Peyer's patch (tissue), 4 donors: ENCODE data around the gene WWOX.

ENCODE experiments used
- POLR2A ChIP-seq, 2 donors: fragments of 450-650 bp; IDR thresholded peaks; one replicate each; pipeline ENCODE4 v1.5.1; 2017; ENCODE audit warnings: antibody characterized with exemption in 2 of 2, mild to moderate bottlenecking in 2 of 2, moderate library complexity in 2 of 2
- TF ChIP-seq, protein P1 (sequence below), 6 experiments: fragments of 450-650 bp in 4 of 6; fragments of 200-600 bp in 2 of 6; sonication (generic) in 1 of 6; IDR thresholded peaks; one replicate each; pipeline ENCODE4 v1.5.1; 2017 to 2019; ENCODE audit warnings: antibody characterized with exemption in 6 of 6, mild to moderate bottlenecking in 3 of 6, moderate library complexity in 1 of 6

DNA sequence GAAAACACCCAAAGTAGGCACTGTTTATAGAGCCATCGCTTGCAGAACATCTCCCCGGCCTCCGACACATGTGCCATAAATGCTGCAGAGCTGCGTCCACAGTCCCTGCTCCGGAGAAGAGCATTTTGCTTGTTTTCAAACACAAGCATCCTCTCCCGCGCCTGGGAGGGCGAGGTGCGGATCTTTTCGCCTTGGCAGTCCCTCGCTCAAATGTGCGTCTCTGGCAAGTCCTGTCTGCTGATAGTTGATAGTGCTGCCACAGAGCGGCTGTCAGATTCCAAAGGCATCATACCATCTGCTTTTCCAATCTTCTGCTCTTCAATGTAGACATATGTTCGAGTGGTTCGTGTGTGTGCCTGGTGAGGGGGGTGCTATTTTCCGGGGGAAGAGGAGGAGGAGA is 897.3 kb downstream of the WWOX start:
- TF ChIP-seq, protein P1, sequence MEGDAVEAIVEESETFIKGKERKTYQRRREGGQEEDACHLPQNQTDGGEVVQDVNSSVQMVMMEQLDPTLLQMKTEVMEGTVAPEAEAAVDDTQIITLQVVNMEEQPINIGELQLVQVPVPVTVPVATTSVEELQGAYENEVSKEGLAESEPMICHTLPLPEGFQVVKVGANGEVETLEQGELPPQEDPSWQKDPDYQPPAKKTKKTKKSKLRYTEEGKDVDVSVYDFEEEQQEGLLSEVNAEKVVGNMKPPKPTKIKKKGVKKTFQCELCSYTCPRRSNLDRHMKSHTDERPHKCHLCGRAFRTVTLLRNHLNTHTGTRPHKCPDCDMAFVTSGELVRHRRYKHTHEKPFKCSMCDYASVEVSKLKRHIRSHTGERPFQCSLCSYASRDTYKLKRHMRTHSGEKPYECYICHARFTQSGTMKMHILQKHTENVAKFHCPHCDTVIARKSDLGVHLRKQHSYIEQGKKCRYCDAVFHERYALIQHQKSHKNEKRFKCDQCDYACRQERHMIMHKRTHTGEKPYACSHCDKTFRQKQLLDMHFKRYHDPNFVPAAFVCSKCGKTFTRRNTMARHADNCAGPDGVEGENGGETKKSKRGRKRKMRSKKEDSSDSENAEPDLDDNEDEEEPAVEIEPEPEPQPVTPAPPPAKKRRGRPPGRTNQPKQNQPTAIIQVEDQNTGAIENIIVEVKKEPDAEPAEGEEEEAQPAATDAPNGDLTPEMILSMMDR (IDR thresholded peaks at IDR 0.05) = no peak
- no peak for TF ChIP-seq POLR2A (IDR thresholded peaks at IDR 0.05)
